ENCODE data around the gene TNFAIP3. TPM values are rescaled to one million over a fixed set of nuclear protein-coding genes. Genes with fewer than 3 reads are reported as not detected.

TNFAIP3 gene
- total and polyA plus RNA-seq, 2 donors (not counting 3 experiments of a cell fraction or from before 2014, with no cell fraction given), result 4.0 to 8.6 TPM

GRCh38 chr6:137913434-137913833 is 46.4 kb downstream of the TNFAIP3 start:
- Histone ChIP-seq H3K27me3 (ENCODE audit: control insufficient read depth in 2 of 2, insufficient read depth in 2 of 2, low read length in 2 of 2) (no peaks in the 10 kb centered on the region), H3K79me2 (ENCODE audit: control insufficient read depth, insufficient read depth, low read length) (no peaks in the 10 kb centered on the region)
- POLR2A ChIA-PET, result no interaction called here

More at GRCh38 chr6:137913434-137913833, 46.4 kb downstream of the TNFAIP3 start:
- TF ChIP-seq MYC (IDR thresholded peaks at IDR 0.05; ENCODE audit: low read depth, low read length) (no peak), CTCF (IDR thresholded peaks at IDR 0.05; ENCODE audit: extremely low read depth in 1 of 2, insufficient read depth in 1 of 2, low read depth in 1 of 2, low read length in 2 of 2) (no peak), MAX (IDR thresholded peaks at IDR 0.05; ENCODE audit: insufficient read depth, insufficient read length) (no peak), POLR2A (IDR thresholded peaks at IDR 0.05; ENCODE audit: low read depth, low read length) (no peak), FOS (IDR thresholded peaks at IDR 0.05; ENCODE audit: borderline replicate concordance, insufficient read depth, low read length) (no peak)
- Histone ChIP-seq H4K20me1 (replicated peaks; ENCODE audit: control insufficient read depth, extremely low read depth, insufficient read depth, low read length) (no peaks in the 10 kb centered on the region), H3K27ac (ENCODE audit: insufficient read depth, low read depth, low read length) (no peak overlapping the region), H3K9ac (replicated peaks; ENCODE audit: extremely low read depth, insufficient read depth, low read length) (no peak overlapping the region), H3K9me3 (replicated peaks; ENCODE audit: control insufficient read depth, insufficient read depth, low read length) (no peaks in the 10 kb centered on the region), H3K36me3 (ENCODE audit: control insufficient read depth in 2 of 2, extremely low read depth in 1 of 2, insufficient read depth in 2 of 2, low read length in 2 of 2) (no peaks in the 10 kb centered on the region), H3K9me1 (replicated peaks; ENCODE audit: control insufficient read depth, extremely low read depth, insufficient read depth, low read length) (no peaks in the 10 kb centered on the region), H2AFZ (ENCODE audit: low read depth, low read length) (no peak overlapping the region), H3K4me2 (ENCODE audit: insufficient read depth, low read length) (no peak overlapping the region), H3K4me3 (replicated peaks in 1 of 3; ENCODE audit: insufficient read depth in 1 of 3, low read depth in 1 of 3, low read length in 3 of 3) (no peak overlapping the region), H3K4me1 (ENCODE audit: control insufficient read depth, extremely low read depth, insufficient read depth, low read length) (no peaks in the 10 kb centered on the region)
- dilution Hi-C loops (cut with MboI; ENCODE audit: extremely low pct_ligation_motif_present, low sequenced_read_pairs) (no loop called here), intact Hi-C loops (cut with micrococcal nuclease) (no loop called here)
- no peak for FAIRE-seq
- no peak for DNase-seq (ENCODE audit: low read depth, low spot score)
- CTCF ChIA-PET, result no interaction called here
- BruUV-seq (replicated peaks), result no TSS peak
